ENCODE data around the gene AFF2. TPM values are rescaled to one million over a fixed set of nuclear protein-coding genes. Genes with fewer than 3 reads are reported as not detected.

Gene AFF2
- total RNA-seq, 3 donors from 2014 or later = 4.6 to 41.0 (median 5.7) TPM

DNA sequence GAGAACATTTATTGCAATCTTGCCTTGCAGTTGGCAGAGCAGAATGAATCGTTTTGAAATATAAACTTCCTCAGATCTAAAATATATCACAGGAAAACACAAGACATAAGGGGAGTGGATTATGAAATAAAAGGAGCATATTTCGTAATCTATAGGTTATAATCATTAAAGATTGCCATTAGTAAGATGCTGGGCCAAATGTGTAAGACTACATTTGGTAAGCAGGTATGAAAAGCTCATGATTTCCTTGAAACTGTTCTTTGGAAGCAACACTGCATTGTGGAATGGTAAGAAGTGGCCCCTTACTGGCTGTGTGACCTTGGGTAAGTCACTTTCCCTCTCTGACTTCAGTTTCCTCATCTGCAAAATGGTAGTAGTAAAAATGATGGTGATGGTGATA lies 68.3 kb downstream of the AFF2 start:
- intact Hi-C loops (cut with DNase I; ENCODE audit: low total_unique reads) = no loop called here
- Histone ChIP-seq H3K9me3 (no peaks in the 10 kb centered on the region), H3K36me3 (no peaks in the 10 kb centered on the region), H3K27ac (no peak overlapping the region), H3K4me1 (no peaks in the 10 kb centered on the region), H3K4me3 (no peak overlapping the region), H3K27me3 (no peaks in the 10 kb centered on the region)
- DNase-seq (ENCODE audit: low spot score in 2 of 2) = no peak
- TF ChIP-seq, protein P1, sequence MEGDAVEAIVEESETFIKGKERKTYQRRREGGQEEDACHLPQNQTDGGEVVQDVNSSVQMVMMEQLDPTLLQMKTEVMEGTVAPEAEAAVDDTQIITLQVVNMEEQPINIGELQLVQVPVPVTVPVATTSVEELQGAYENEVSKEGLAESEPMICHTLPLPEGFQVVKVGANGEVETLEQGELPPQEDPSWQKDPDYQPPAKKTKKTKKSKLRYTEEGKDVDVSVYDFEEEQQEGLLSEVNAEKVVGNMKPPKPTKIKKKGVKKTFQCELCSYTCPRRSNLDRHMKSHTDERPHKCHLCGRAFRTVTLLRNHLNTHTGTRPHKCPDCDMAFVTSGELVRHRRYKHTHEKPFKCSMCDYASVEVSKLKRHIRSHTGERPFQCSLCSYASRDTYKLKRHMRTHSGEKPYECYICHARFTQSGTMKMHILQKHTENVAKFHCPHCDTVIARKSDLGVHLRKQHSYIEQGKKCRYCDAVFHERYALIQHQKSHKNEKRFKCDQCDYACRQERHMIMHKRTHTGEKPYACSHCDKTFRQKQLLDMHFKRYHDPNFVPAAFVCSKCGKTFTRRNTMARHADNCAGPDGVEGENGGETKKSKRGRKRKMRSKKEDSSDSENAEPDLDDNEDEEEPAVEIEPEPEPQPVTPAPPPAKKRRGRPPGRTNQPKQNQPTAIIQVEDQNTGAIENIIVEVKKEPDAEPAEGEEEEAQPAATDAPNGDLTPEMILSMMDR (IDR thresholded peaks at IDR 0.05) = no peak
- TF ChIP-seq POLR2A (IDR thresholded peaks at IDR 0.05) (no peak), POLR2AphosphoS5 (IDR thresholded peaks at IDR 0.05) (no peak)

GRCh38 chrX:148572337-148572736 lies 71.9 kb downstream of the AFF2 start:
- intact Hi-C loops (cut with DNase I; ENCODE audit: low total_unique reads) = no loop called here
- no peak overlapping the region for H3K4me3 ChIP-seq
- H3K9me3 ChIP-seq = no peaks in the 10 kb centered on the region
- DNase-seq (ENCODE audit: low spot score in 2 of 2) = no peak
- H3K27me3 ChIP-seq = no peaks in the 10 kb centered on the region
- no peaks in the 10 kb centered on the region for H3K4me1 ChIP-seq
- TF ChIP-seq POLR2A (IDR thresholded peaks at IDR 0.05) (no peak), POLR2AphosphoS5 (IDR thresholded peaks at IDR 0.05) (no peak)
- TF ChIP-seq, protein P1 (IDR thresholded peaks at IDR 0.05) = no peak
- H3K36me3 ChIP-seq = no peaks in the 10 kb centered on the region
- H3K27ac ChIP-seq = no peak overlapping the region

DNA sequence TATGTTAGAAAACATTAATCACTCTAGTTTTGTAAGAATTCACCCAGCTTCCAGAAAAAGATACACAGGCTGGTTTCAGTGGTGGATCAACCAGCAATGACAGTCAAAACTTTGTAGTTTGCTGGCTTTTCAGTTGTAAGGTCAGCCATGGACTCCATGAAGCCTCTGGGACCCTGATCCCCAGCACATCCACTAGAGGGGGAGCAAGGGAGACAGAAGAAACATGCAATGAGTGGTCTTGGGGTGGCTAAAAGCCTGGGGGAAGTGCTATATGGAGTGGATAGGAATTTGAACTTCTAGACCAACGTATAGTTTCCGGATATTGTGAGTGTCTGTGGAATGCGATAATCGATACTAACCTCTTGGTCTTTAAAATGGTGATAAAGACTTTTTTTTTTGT lies 72.7 kb downstream of the AFF2 start:
- Histone ChIP-seq H3K27ac (no peak overlapping the region), H3K27me3 (peaks cover 0 to 2% of the 10 kb centered on the region in 2 donors), H3K4me3 (no peak overlapping the region), H3K36me3 (no peaks in the 10 kb centered on the region), H3K9me3 (no peaks in the 10 kb centered on the region), H3K4me1 (no peaks in the 10 kb centered on the region)
- intact Hi-C loops (cut with DNase I; ENCODE audit: low total_unique reads) = no loop called here
- TF ChIP-seq POLR2AphosphoS5 (IDR thresholded peaks at IDR 0.05) (no peak), POLR2A (IDR thresholded peaks at IDR 0.05) (no peak)
- TF ChIP-seq, protein P1 (IDR thresholded peaks at IDR 0.05) = no peak
- no peak for DNase-seq (ENCODE audit: low spot score in 2 of 2)

- Histone ChIP-seq H3K9me3 (no peaks in the 10 kb centered on the region), H3K4me3 (no peak overlapping the region), H3K27me3 (peaks cover 0 to 2% of the 10 kb centered on the region in 2 donors), H3K36me3 (no peaks in the 10 kb centered on the region), H3K4me1 (no peaks in the 10 kb centered on the region), H3K27ac (no peak overlapping the region)
- no peak for TF ChIP-seq POLR2A (IDR thresholded peaks at IDR 0.05)
- no peak for TF ChIP-seq POLR2AphosphoS5 (IDR thresholded peaks at IDR 0.05)
- TF ChIP-seq, protein P1 (IDR thresholded peaks at IDR 0.05) = no peak
- intact Hi-C loops (cut with DNase I; ENCODE audit: low total_unique reads) = no loop called here
- DNase-seq (ENCODE audit: low spot score in 2 of 2) = no peak
These were observed 74.0 kb downstream of the AFF2 start for GRCh38 chrX:148574237-148574973.

DNA sequence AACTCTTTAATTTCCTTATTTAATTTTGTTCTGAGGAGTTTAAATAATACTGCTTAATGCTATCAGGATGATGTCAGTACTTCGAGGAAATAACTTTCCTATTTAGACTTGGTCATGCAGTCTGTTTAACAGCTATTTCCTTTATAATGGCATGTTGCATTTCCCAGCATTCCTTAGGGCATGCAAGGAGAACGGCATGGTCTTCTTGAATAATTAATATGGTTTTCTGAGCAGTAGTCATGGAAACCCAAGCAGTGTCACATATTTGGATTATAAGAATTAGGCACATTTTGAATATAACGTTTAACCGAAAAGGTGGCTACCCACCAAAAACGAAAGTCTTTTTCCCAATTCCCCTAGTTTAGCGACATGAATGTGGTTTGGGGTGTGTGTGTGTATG lies 76.0 kb downstream of the AFF2 start:
- TF ChIP-seq POLR2A (IDR thresholded peaks at IDR 0.05) (no peak), POLR2AphosphoS5 (IDR thresholded peaks at IDR 0.05) (no peak)
- TF ChIP-seq, protein P1 (IDR thresholded peaks at IDR 0.05) = no peak
- H3K4me1 ChIP-seq = no peaks in the 10 kb centered on the region
- no peaks in the 10 kb centered on the region for H3K36me3 ChIP-seq
- peaks cover 0 to 2% of the 10 kb centered on the region in 2 donors for H3K27me3 ChIP-seq
- DNase-seq (ENCODE audit: low spot score in 2 of 2) = no peak
- no peak overlapping the region for H3K4me3 ChIP-seq
- no peaks in the 10 kb centered on the region for H3K9me3 ChIP-seq
- intact Hi-C loops (cut with DNase I; ENCODE audit: low total_unique reads) = no loop called here
- H3K27ac ChIP-seq = no peak overlapping the region
